ENCODE data around the gene DPP6.

DPP6 gene

DNA sequence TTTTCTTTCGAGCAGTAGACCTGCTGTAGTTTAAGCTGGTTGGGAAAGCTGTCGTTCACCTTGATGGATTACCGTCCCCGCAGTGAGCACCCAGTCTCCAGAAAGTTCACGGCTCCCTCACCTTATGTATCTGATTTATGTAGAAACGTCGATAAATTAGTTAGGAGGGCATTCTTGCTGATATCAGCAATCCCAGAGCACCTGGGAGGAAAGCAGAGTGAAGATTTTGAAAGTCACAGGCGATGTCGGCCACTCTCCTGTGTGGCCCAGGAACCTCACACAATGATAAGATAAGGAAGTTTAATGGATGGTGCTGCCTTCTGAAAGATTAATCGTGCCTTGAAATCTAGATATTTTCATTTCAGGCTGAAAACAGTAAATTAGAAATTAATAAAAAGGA, 336.8 kb downstream of the DPP6 start:
- H3K27me3 ChIP-seq (replicated peaks; ENCODE audit: control insufficient read depth, insufficient read depth, low read length), result no peaks in the 10 kb centered on the region
- no peak for DNase-seq (ENCODE audit: extremely low read depth, insufficient read length)
- H3K36me3 ChIP-seq (ENCODE audit: control insufficient read depth, insufficient read depth, low read length), result no peaks in the 10 kb centered on the region
- TF ChIP-seq, protein P1, sequence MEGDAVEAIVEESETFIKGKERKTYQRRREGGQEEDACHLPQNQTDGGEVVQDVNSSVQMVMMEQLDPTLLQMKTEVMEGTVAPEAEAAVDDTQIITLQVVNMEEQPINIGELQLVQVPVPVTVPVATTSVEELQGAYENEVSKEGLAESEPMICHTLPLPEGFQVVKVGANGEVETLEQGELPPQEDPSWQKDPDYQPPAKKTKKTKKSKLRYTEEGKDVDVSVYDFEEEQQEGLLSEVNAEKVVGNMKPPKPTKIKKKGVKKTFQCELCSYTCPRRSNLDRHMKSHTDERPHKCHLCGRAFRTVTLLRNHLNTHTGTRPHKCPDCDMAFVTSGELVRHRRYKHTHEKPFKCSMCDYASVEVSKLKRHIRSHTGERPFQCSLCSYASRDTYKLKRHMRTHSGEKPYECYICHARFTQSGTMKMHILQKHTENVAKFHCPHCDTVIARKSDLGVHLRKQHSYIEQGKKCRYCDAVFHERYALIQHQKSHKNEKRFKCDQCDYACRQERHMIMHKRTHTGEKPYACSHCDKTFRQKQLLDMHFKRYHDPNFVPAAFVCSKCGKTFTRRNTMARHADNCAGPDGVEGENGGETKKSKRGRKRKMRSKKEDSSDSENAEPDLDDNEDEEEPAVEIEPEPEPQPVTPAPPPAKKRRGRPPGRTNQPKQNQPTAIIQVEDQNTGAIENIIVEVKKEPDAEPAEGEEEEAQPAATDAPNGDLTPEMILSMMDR (IDR thresholded peaks at IDR 0.05; ENCODE audit: insufficient read depth, low read length, poor library complexity, severe bottlenecking), result no peak
- H3K4me3 ChIP-seq (replicated peaks; ENCODE audit: low read depth, low read length), result no peak overlapping the region

DNA sequence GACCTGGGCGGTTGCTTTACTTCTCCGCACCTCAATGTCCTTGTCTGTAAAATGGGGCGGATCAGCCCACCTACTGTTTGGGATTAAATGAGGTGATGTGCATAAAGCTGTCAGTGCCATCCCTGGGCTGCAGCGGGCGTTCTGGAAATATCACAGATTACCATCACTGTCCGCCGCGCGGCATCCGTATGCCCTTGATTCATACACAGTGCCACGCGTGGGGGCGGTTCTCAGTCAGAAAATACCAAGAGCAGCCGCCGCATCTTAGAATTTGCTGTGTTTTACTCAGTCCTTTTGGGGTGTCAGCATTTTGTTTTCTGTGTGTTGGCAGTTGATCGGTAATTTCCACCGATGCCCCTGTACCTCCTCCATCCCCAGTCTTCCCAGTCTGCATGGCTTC, 338.8 kb downstream of the DPP6 start:
- Histone ChIP-seq H3K27me3 (replicated peaks; ENCODE audit: control insufficient read depth, insufficient read depth, low read length) (no peaks in the 10 kb centered on the region), H3K36me3 (ENCODE audit: control insufficient read depth, insufficient read depth, low read length) (no peaks in the 10 kb centered on the region), H3K4me3 (replicated peaks; ENCODE audit: low read depth, low read length) (no peak overlapping the region)
- no peak for DNase-seq (ENCODE audit: extremely low read depth, insufficient read length)
- TF ChIP-seq, protein P1 (IDR thresholded peaks at IDR 0.05; ENCODE audit: insufficient read depth, low read length, poor library complexity, severe bottlenecking), result no peak

DNA sequence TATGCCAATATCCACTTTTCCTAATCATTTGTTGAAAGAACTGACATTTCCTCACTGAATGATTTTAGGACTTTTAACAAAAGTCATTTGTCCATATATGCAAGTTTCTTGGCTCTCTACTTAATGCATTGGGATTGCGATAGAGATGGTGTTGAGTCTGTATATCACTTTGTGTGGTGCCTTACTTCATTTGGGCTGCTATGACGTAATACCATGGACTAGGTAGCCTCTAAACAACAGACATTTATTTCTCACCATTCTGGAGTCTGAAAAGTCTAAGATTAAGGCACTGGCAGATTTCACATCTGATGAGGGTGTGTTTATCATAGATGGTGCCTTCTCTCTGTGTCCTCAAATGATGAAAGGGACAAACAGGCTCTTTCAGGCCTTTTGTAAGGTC, 342.6 kb downstream of the DPP6 start:
- no peaks in the 10 kb centered on the region for H3K27me3 ChIP-seq (replicated peaks; ENCODE audit: control insufficient read depth, insufficient read depth, low read length)
- no peak overlapping the region for H3K4me3 ChIP-seq (replicated peaks; ENCODE audit: low read depth, low read length)
- no peak for DNase-seq (ENCODE audit: extremely low read depth, insufficient read length)
- TF ChIP-seq, protein P1 (IDR thresholded peaks at IDR 0.05; ENCODE audit: insufficient read depth, low read length, poor library complexity, severe bottlenecking), result no peak
- H3K36me3 ChIP-seq (ENCODE audit: control insufficient read depth, insufficient read depth, low read length), result no peaks in the 10 kb centered on the region

DNA sequence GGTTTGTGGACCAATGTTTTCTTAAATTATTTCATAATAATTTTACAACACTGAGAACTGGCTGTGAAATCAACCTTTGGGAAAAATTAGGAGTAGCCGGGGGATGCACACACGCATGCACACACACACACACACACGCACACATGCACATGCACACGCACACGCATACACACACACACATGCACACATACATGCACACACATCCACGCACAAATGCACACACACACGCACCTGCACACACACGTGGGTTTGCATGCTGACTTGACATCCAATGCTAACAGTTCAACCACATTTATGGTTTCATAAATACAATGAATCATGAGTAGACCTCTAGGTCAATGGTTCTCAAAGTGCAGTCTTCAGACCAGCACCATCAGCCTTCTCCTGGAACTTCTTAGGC, 354.1 kb downstream of the DPP6 start:
- Histone ChIP-seq H3K27me3 (replicated peaks; ENCODE audit: control insufficient read depth, insufficient read depth, low read length) (no peaks in the 10 kb centered on the region), H3K4me3 (replicated peaks; ENCODE audit: low read depth, low read length) (no peak overlapping the region), H3K36me3 (ENCODE audit: control insufficient read depth, insufficient read depth, low read length) (no peaks in the 10 kb centered on the region)
- TF ChIP-seq, protein P1 (IDR thresholded peaks at IDR 0.05; ENCODE audit: insufficient read depth, low read length, poor library complexity, severe bottlenecking), result no peak
- no peak for DNase-seq (ENCODE audit: extremely low read depth, insufficient read length)

DNA sequence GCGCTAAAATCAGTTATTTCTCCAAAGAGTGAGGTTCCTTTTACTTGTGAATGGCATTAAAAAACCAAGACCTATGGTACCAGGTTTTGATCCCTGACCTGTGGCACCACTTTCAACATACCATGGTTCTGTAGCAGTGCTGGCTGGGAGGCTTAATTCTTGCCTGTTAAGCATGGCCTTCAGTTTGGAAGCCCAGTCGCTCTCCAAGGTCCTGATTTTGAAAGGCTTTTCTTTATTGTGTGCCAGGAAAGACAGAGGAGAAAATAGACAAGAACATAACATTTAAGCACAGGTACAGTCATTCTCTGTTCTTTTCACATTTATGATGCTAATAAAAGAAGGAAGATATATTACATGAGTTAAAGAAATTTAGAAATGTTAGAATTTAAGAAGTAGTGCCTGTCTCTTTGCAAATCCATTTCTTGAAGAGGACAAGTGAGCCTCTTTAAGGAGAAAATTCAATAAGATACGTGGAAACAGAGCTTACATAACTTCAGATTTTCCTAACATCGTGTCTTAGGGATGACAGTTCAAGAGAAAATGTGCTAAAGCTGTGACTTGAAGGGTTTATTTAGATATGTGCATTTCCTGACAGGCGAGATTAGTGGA, 357.6 kb downstream of the DPP6 start:
- TF ChIP-seq, protein P1 (IDR thresholded peaks at IDR 0.05; ENCODE audit: insufficient read depth, low read length, poor library complexity, severe bottlenecking), result no peak

DNA sequence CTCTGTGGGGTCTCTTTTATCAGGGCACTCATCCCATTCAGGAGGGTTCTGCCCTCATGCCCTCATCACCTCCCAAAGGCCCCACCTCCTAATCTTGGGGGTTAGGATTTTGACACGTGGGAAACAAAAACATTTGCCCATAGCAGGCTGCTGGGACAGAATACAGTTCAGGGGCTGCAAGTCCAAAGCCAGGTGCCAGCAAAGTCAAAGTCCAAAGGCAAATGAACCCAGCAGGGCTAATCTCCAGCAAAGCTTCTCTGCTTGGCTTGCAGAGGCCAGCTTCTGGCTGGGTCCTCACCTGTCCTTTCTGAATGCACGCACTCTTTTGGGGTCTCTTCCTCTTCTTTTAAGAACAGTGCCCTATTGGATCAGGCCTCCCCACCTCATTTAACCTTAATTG, 359.9 kb downstream of the DPP6 start:
- no peak for DNase-seq (ENCODE audit: extremely low read depth, insufficient read length)
- TF ChIP-seq, protein P1 (IDR thresholded peaks at IDR 0.05; ENCODE audit: insufficient read depth, low read length, poor library complexity, severe bottlenecking), result no peak

More for the DNA sequence above, 357.6 kb downstream of the DPP6 start:
- no peak overlapping the region for H3K4me3 ChIP-seq (replicated peaks; ENCODE audit: low read depth, low read length)
- DNase-seq (ENCODE audit: extremely low read depth, insufficient read length), result no peak
- H3K27me3 ChIP-seq (replicated peaks; ENCODE audit: control insufficient read depth, insufficient read depth, low read length), result no peaks in the 10 kb centered on the region
- no peaks in the 10 kb centered on the region for H3K36me3 ChIP-seq (ENCODE audit: control insufficient read depth, insufficient read depth, low read length)

More for the DNA sequence above, 359.9 kb downstream of the DPP6 start:
- Histone ChIP-seq H3K4me3 (replicated peaks; ENCODE audit: low read depth, low read length) (no peak overlapping the region), H3K36me3 (ENCODE audit: control insufficient read depth, insufficient read depth, low read length) (no peaks in the 10 kb centered on the region), H3K27me3 (replicated peaks; ENCODE audit: control insufficient read depth, insufficient read depth, low read length) (no peaks in the 10 kb centered on the region)

Measured in GM06990 (cell line).